ENCODE results near the gene LRRC15.

GRCh38 chr3:194390835-194391234, 21.3 kb upstream of the LRRC15 start:
- no peak for TF ChIP-seq POLR2A (IDR thresholded peaks at IDR 0.05)
- TF ChIP-seq CTCF (IDR thresholded peaks at IDR 0.05) = no peak

Data from suprapubic skin (tissue), 3 donors.